DND-41 (cell line): ENCODE data around the gene TFIP11.

ENCODE experiments used
- ATAC-seq: fragments of 200-7000 bp; cut with Tn5 transposase; 3 replicates; pipeline ENCODE4 v1.9.1; 2021; ENCODE audit warnings: low read depth; ENCODE audit not compliant: insufficient read depth
- DNase-seq: peaks from one replicate; pipeline ENCODE4 v3.0.0-alpha.2; 2020
- H2AFZ ChIP-seq: 2 replicates; pipeline ENCODE4 v1.6.0; 2012; ENCODE audit warnings: low read depth, low read length
- H3K27ac ChIP-seq: 2 replicates; pipeline ENCODE4 v1.5.1; 2012; ENCODE audit warnings: low read length, inconsistent platforms
- H3K27me3 ChIP-seq: fragments of 200-600 bp; sonication (generic); 2 replicates; pipeline ENCODE4 v1.6.0; 2012; ENCODE audit warnings: low read length, mild to moderate bottlenecking, inconsistent platforms; ENCODE audit not compliant: insufficient read depth, poor library complexity
- H3K36me3 ChIP-seq: 2 replicates; pipeline ENCODE4 v1.5.1; 2012; ENCODE audit warnings: low read length, inconsistent platforms; ENCODE audit not compliant: insufficient read depth
- H3K4me1 ChIP-seq: 2 replicates; pipeline ENCODE4 v1.5.1; 2012; ENCODE audit warnings: mild to moderate bottlenecking, low read length; ENCODE audit not compliant: insufficient read depth
- H3K4me2 ChIP-seq: 2 replicates; pipeline ENCODE4 v1.6.0; 2012; ENCODE audit warnings: mild to moderate bottlenecking, moderate library complexity, low read length, inconsistent platforms; ENCODE audit not compliant: insufficient read depth
- H3K4me3 ChIP-seq, 2 experiments: fragments of 200-600 bp in 1 of 2; shearing (Covaris generic) in 1 of 2; 2 replicates each; pipeline ENCODE4 v1.5.1; 2012 to 2016; ENCODE audit warnings: inconsistent platforms in 2 of 2, low read length in 2 of 2, mild to moderate bottlenecking in 2 of 2, low read depth in 1 of 2, moderate library complexity in 1 of 2
- H3K79me2 ChIP-seq: 2 replicates; pipeline ENCODE4 v1.6.0; 2012; ENCODE audit warnings: low read length, inconsistent platforms; ENCODE audit not compliant: insufficient read depth
- H3K9ac ChIP-seq: 2 replicates; pipeline ENCODE4 v1.6.0; 2012; ENCODE audit warnings: low read depth, mild to moderate bottlenecking, inconsistent platforms, low read length, moderate library complexity
- H3K9me3 ChIP-seq: 2 replicates; pipeline ENCODE4 v1.5.1; 2012; ENCODE audit warnings: low read length, moderate library complexity, mild to moderate bottlenecking, inconsistent platforms; ENCODE audit not compliant: insufficient read depth, severe bottlenecking
- H4K20me1 ChIP-seq: 2 replicates; pipeline ENCODE4 v1.6.0; 2012; ENCODE audit warnings: low read length; ENCODE audit not compliant: insufficient read depth
- CTCF ChIP-seq: IDR thresholded peaks from 2 replicates; pipeline ENCODE4 v1.5.1; 2012; ENCODE audit warnings: borderline replicate concordance, low read length, moderate library complexity, mild to moderate bottlenecking; ENCODE audit not compliant: poor library complexity, severe bottlenecking; ENCODE audit errors: extremely low read depth
- EZH2 ChIP-seq: IDR thresholded peaks from 3 replicates; pipeline ENCODE4 v1.6.1; 2012; ENCODE audit warnings: borderline replicate concordance, low read depth, mild to moderate bottlenecking, moderate library complexity, low read length, inconsistent platforms; ENCODE audit not compliant: severe bottlenecking

Gene TFIP11

GRCh38 chr22:26479792-26480610 lies 32.3 kb downstream of the TFIP11 start:
- peak overlapping the region; percentile 77 for H2AFZ ChIP-seq
- H3K4me3 ChIP-seq, result peak overlapping the region; percentile 7 to 91; a peak in 3 of 4 replicates
- H3K79me2 ChIP-seq, result peaks cover 96% of the 10 kb centered on the region
- peak; percentile 35 for ATAC-seq
- DNase-seq, result peak; percentile 55
- no peaks in the 10 kb centered on the region for H3K27me3 ChIP-seq
- peak overlapping the region; percentile 97 for H3K27ac ChIP-seq
- H3K36me3 ChIP-seq, result peaks cover 48% of the 10 kb centered on the region
- no peaks in the 10 kb centered on the region for H3K9me3 ChIP-seq
- peak overlapping the region; percentile 80 for H3K9ac ChIP-seq
- H4K20me1 ChIP-seq, result no peaks in the 10 kb centered on the region
- H3K4me2 ChIP-seq, result peak overlapping the region; percentile 90
- peak; percentile 15 for TF ChIP-seq CTCF
- no peak for TF ChIP-seq EZH2
- peaks cover 81% of the 10 kb centered on the region for H3K4me1 ChIP-seq

GRCh38 chr22:26479043-26479791 lies 33.1 kb downstream of the TFIP11 start:
- Histone ChIP-seq H3K27me3 (no peaks in the 10 kb centered on the region), H3K9me3 (no peaks in the 10 kb centered on the region), H3K9ac (peak overlapping the region; percentile 80), H3K79me2 (peaks cover 95% of the 10 kb centered on the region), H3K4me3 (peak overlapping the region; percentile 7 to 91; a peak in 3 of 4 replicates), H3K4me1 (peaks cover 74% of the 10 kb centered on the region), H4K20me1 (no peaks in the 10 kb centered on the region), H2AFZ (peak overlapping the region; percentile 77), H3K27ac (peak overlapping the region; percentile 97), H3K4me2 (peak overlapping the region; percentile 90), H3K36me3 (peaks cover 55% of the 10 kb centered on the region)
- no peak for TF ChIP-seq EZH2
- peak; percentile 34 for TF ChIP-seq CTCF
- peak; percentile 53 for ATAC-seq
- DNase-seq, result peak; percentile 60

GRCh38 chr22:26477341-26477731 lies 34.9 kb downstream of the TFIP11 start:
- H3K4me2 ChIP-seq, result peak overlapping the region; percentile 90; the same call in 1 of the 2 replicates
- H4K20me1 ChIP-seq, result no peaks in the 10 kb centered on the region
- H3K9me3 ChIP-seq, result no peaks in the 10 kb centered on the region
- peaks cover 73% of the 10 kb centered on the region for H3K36me3 ChIP-seq
- peaks cover 64% of the 10 kb centered on the region for H3K4me1 ChIP-seq
- TF ChIP-seq CTCF (no peak), EZH2 (no peak)
- H3K79me2 ChIP-seq, result peaks cover 87% of the 10 kb centered on the region
- ATAC-seq, result no peak
- H3K27ac ChIP-seq, result peak overlapping the region; percentile 41; the same call in 1 of the 2 replicates
- no peak for DNase-seq
- peak overlapping the region in 1 of 2 experiments; percentile 91; a peak in 1 of 4 replicates for H3K4me3 ChIP-seq
- no peak overlapping the region for H3K9ac ChIP-seq
- H2AFZ ChIP-seq, result no peak overlapping the region
- H3K27me3 ChIP-seq, result no peaks in the 10 kb centered on the region
